OCI-M2 (cell line): ENCODE data around the gene P2RY2.
"Not testable (repeated sequence)": the region's sequence is repeated elsewhere in the genome, so short reads cannot be mapped to it uniquely, and the experiment has no call there.

Experiments
- DNase-seq: peaks from one replicate; lab custom pipeline; 2025; ENCODE audit not compliant: unreplicated experiment; lab: John Stamatoyannopoulos, UW

The P2RY2 gene

DNA sequence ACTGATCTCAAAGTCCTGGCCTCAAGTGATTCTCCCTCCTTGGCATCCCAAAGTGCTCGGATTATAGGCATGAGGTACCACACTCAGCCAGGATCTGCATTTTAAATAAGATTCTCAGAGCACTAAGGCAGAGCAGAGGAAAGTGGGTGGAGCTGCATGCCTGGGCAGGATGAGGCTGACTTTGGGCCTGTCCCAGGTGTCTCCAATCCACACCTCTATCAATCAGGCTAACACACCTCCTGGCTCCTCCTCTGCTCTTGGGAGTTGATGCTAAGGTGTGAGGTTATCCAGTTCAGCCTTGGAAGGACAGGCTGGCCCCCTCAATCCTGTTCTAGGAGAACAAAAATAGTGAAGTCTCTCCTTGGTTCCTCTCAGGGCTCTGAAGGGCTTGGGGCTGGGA is 30.2 kb upstream of the P2RY2 start:
- no peak for DNase-seq

DNA sequence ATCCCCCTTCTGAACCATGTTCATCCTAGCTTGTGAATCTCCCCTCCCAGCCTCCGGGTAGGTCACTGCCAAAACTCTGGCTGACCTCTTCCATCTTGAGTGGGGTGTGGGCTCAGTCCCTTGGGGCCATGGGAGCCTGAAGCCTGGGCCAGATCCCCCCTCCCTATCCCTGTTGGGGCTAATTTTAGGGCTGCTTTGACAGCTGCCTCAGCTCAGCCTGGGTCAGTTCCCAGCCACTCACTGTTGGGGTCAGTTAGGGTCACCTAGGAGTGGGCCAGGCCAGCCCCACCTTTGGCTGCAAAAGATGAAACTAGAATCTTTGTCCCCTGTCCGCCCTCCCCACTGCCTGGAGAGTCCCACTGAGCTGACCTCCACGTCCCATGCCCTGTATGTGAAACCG is 29.8 kb upstream of the P2RY2 start:
- DNase-seq, result no peak

DNA sequence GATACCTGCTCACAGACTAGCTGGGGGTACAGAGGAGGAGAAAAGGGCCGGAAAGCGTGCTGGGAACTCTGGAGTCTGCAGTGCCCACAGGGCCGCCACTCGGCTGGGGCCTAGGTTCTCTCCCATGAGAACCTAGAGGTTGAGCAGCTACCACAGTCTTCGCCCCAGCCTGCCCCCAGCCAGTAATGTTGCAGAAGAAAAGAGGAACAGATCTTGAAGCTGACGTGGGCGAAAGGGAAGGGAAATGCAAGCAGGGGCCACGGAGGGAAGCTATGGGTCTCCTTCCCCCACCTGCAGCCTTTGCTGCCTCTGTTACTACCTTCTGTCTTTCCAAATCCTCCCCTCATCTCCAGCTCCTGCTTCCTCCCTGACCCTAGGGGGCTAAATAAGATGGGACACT is 28.8 kb upstream of the P2RY2 start:
- no peak for DNase-seq

DNA sequence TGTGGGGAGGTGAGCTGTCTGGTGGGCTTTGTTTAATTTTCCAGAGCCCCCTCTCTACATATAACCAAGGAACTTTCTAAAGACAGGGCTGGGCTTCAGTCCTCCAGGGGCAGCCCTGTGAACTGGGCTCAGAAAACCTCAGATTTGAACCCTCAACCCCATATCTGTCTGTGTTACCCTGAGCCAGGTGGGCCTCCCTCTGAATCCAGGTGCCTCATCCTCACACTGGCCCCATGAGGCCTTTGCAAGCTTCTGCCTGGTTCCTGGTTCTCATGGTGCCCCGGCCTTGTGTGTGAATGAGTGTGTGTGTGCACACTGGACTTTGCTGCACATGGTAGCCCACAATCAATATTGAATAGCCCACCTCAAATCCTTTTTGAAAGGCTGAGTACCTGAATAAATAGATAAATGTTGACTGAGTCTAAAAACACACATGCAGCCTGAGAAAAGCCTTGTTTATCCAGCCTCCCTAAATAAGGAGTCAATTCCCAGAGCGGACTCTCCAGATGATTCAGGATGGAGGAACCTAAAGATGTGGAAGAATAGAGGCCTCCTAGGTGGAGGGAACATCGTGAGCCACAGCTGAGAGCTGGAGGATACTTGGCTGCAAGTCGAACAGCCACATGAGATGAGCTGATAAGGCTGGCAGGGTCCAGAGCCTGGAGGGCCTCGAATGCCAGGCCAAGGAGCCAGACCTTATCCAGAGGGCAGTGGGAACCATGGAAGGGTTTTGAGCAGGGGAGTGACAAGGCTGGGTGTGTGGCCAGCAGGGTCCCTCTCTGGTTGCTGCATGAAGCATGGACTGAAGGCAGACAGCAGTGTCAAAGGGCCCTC is 28.1 kb upstream of the P2RY2 start:
- DNase-seq, result no peak

DNA sequence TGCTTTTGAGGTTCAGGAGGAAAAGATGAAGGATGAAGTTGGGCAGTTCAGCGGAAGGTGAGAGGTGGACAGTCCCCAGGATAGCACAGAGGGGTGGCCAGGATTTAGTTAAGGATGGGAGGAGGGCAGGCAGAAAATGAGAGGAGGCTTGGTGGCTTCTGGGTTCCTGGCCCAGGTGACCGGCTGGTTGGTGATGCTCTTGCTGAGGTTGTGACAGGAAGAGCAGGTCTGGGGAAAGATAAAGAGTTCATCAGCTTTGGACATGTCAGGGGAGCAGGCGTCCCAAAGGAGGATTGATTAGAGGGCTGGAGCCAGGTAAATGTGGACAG is 27.6 kb upstream of the P2RY2 start:
- no peak for DNase-seq

DNA sequence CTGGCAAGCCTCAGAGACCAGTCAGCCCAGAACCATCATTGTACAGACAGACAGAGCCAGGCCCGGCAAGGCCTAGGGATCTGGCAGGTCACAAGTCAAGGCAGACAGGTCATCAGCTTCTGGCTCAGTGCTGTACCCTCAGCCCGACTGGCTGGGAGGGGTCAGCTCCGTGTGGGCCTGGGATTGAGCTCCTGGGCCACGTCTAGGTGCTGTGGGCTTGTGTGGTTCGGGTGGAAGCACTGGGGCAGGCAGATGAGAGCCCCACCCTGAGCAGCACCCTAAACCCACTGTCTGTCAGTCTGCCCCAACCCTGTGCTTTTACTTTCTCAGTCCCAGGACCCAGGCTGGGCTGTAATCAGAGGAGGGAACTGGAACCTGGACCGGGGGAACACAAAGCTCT is 26.9 kb upstream of the P2RY2 start:
- DNase-seq, result no peak

DNA sequence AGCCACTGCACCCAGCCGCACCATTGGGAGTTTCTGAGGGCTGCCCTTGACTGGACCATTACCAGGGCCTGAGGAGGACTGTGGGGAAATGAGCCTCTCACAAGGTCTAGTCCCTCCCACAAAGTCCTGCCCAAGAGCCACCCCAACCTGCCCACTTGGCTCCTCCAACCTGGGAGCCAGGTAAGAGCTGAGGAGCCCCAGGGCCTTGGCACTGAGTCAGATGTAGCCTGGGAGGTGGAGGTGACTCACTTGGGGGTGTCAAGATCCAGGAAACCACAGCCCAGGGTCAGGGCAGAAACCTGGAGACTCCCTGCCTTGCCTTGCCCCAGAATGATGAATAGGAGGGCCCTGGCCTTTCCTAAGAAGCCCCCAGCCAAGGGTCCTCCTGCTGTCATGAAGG is 25.8 kb upstream of the P2RY2 start:
- no peak for DNase-seq

DNA sequence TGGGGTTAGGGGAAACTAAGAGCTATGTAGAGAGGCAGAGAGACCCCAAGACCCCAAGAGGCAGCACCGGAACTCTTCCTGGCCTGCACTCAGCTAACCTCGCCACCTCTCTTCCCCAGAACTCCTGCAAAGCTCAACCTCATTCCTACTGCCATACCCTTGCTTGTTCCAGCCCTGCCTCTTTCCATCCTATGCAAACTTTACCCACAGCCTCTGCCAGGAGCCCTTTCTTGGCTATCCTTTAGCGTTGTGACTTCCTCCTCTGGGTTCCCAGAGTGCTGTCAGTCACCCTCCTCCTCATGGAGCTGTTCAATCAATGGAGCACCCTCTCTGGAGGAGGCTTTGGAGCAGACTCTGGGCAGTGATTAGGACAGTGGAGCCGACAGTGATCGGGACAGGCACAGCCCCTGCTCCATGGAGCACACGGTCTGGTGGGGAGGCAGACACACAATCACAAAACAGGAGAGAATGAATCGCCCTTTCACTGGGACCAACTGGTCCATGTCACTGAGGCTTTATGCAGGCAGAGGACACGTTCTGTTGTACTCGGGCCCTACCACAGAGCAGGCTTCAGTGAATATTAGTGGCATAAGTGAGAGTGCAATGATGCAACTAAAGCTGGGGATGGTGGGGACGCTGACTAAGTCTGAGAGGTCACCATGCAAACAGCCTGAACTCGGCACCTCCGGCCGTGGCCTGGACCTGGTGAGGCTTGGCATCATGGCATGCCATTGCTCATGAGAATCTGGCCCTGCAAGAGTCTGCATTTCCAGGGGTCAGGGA is 24.6 kb upstream of the P2RY2 start:
- DNase-seq, result no peak

DNA sequence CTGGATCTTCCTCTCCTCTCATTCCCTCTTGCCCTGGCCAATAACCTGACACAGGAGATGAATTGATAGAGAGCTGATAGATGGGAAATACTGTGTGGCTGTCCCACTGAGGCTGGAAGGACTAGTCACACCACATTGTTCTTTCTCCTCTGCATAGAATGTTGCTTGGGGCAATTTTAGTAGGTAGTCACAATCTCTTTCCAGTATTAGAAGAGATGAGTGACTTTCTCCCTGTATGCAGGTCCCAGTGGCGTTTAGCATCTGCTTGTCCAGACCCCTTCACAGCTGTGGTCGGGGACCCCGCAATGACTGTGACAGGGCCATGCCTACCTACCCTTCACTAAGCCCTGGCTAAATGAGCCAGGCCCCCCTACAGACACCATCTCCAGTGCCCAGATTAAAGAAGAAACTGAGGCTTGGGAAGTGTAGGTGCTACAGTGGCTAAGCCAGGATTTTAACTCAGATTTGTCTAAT is 24.0 kb upstream of the P2RY2 start:
- DNase-seq, result no peak

DNA sequence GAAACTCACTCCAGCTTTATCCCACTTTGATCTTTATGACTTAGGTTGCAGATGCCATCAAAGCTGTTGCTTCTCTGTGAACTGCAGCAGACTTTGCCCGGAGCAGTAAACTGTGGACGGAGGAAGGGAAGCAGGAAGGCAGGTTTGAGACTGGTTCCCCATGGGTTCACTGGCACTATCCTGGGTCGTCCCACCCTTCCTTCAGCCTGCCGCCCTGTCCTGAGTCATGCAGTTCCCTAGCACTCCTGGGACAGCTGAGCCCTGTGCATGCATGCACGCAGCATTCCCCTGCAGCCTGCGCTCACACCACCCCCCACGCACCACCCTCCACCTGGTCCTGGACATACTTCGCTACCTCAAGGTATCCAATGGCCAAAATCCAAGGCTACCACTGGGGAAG is 23.5 kb upstream of the P2RY2 start:
- DNase-seq, result no peak

DNA sequence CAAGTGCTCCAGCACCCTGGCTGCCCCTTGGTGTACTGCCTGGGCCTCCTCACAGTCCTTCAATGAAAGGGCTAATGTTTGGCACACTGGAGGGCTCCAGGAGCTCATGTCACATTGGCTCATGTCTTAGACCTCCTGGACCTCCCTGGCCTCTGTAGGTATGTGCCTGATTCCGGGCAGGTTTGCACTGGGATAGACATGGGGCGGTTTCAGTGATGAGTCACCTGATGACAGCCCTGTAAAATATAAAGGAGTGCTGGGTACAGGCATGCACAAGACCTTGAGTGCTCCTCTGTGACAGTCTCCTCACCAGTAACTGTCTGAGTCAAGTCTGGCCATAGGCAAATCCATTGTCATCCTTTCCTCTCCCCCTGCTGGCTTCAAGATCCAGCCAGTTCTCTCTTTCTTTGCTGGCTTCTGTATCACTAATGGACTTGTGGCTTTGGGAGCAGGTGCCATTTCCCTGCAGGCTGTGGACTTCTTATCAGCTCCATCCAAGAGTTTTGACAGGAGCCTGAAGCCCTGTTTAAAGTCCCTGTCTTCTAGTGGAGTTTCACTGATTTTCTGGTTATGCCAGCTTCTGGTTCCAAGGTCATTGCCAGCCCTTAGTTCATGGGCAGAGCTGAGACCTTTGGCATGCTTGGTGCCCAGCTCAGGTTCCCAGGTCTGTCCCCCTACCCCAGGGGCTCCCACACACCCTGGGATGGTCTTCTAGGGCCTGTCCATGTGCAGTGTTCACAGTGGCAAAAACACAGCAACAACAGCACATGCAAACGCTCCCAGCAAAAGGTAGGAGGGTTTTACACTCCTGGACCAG is 22.7 kb upstream of the P2RY2 start:
- no peak for DNase-seq

DNA sequence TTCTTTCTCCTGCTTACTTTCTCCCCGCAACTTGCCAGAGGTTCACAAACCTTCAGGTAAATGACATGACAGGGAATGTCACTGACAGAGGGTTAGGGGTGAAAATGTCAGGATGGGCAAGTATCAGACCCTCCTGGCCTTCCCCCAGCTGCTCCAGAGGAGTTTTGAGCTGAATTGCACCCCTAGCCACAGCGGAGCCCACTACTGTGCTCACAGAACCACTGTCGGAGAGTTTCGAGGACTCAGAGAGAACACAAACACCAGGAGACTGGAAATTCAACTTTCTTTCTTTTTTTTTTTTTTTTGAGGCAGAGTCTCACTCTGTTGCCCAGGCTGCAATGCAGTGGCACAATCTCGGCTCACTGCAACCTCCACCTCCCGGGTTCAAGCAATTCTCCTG is 21.5 kb upstream of the P2RY2 start:
- no peak for DNase-seq

DNA sequence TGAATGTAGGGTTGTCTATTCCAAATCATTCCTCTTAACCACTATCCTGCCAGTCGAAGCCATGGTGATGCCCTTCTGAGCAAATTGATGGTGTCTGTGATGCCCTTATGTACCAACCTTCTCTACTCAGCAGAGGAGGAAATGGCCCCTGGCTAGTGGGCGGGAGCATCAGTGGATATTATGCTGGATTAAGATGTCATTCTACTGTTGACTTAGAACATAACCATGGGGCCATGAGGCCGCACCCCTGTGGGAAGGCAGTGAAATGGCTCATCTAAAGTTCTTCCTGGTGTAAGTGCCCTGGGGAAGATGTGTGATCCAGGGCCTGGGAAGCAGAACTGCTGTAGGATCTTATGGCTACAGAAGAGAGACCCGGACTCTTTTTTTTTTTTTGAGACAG is 20.7 kb upstream of the P2RY2 start:
- no peak for DNase-seq

DNA sequence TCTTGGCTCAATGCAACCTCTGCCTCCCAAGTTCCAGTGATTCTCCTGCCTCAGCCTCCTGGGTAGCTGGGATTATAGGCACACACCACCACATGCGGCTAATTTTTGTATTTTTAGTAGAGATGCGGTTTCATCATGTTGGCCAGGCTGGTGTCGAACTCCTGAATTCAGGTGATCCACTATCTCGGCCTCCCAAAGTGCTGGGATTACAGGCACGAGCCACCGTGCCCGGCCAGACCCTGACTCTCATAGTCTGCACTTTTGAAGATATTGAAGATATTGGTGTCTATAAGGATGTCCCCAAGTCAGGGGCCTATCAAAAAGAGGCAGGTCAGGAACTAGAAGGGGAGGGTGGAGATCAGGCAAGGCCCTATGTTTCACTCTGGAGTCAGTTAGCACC is 20.3 kb upstream of the P2RY2 start:
- DNase-seq, result not testable (repeated sequence)

DNA sequence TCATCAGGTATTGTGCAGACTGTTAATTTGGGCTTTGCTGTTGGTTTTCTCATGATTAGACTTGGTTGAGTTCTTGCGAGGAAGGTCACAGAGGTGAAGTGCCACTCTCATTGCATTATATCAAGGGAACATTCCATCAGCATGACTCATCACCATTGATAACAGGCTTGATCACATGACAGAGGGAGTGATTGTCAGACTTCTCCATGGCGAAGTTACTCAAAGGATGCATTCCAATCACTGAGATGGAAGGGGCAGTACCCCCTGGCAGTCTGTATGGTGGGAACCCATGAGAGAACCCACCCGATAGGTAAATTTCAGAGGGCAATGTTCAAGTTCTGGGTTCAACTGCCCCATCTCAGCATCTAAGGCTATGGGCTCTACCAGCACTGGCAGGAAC is 19.4 kb upstream of the P2RY2 start:
- DNase-seq, result no peak

DNA sequence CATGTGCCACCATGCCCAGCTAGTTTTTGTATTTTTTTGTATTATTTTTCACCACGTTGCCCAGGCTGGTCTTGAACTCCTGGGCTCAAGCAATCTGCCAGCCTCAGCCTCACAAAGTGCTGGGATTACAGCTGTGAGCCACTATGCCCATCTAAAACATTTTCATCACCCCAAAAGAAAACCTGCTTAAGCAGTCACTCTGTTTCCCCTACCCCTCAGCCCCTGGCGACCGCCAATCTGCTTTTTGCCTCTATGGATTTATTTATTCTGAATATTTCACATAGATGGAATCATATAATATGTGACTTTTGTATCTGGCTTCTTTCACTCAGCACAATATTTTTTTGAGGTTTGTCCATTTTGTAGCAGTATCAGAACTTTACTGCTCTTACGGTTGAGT is 18.6 kb upstream of the P2RY2 start:
- no peak for DNase-seq

DNA sequence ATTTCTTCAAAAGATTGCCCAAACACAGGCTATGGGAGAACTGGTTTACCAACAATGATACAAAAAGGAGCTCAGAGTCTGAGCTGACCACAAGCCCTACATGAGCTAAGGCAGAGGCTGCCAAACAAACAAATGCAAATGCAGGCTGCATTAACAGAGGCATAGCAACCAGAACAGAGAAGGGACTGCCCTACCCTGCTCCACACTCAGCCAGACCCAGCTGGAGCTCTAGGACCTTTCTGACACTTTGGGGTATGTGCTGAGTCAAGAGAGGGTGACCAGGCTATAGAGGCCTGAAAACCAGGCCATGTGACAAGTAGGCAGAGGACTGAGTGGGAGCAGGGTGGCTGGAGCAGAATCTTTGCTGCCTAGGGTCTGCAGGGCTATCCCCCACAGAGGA is 17.8 kb upstream of the P2RY2 start:
- no peak for DNase-seq

DNA sequence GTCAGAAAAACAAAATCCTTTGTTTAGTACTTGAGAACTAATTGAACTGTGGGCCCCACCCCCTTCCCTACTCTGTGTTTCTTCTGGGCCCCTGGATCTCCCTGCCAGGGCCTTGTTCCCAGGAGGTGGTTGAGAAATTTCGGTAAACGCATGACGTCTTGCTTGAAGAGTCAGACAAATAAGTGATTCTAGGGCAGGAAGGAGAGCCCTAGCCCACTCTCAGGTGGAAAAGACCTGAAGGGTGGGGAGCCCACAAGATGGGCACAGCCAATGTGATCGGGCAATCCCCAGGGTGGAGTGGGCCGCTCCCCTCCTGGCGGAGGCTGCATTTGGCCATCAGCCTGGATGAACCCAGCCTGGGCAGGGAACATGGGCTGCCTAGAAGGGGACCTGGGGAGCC is 16.8 kb upstream of the P2RY2 start:
- no peak for DNase-seq

DNA sequence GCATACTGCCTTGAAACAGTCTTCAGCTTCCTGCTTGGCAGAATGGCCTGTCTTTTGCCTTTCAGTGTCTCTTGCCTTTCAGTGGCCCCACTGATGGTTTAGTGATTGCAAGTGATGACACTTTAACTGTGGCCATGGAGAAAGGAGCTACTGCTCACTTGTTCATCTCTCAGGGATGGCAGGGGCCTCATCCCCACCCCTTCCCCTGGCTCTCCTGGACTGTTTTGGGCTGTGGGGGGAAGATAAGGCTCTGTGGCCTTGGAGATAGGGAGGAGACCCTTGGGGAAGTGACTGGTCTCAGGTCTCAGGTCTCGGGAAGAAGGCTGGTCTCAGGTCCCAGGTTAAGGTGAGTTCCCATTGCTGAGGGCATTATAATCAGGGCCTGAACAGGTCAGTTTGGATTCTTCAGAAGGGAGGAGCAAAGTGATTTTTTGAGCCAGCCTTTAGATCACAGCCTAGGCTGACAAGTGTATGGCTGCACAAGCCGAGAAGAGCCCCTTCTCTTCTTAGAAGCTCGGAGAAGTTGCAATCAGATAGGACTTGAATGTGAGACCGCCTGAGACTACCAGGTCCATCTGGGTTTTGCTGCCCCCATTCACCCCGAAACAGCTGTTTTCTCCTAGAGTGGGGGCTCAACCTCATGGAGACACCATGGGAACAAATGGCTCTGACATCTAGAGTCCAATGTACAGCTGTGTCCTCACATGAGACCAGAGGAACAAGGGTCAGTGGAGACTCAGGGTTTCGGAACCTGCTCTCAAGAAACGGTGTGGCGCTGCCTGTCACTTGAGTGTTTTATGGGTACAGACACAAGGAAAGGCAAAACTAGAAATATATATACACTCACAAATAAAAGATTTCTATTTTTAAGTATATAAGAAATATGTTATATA is 15.9 kb upstream of the P2RY2 start:
- DNase-seq, result no peak

DNA sequence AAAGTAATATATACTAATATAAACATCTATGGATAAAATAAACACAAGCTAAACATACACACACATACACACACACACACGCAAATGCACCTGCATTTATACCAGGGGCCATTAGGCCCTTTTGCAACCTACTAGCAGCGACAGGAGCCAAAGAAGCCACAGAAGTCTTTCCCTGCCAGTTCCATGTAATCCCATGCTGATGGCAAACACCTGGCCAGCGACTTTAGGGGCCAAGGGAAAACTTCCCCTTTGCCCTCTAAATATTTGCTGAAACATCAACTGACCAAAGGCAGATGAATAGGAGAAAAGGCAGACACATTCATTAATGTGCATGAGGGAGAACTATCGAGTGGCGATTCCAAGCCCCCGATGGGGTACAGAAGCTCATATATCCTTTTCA is 14.8 kb upstream of the P2RY2 start:
- DNase-seq, result no peak

DNA sequence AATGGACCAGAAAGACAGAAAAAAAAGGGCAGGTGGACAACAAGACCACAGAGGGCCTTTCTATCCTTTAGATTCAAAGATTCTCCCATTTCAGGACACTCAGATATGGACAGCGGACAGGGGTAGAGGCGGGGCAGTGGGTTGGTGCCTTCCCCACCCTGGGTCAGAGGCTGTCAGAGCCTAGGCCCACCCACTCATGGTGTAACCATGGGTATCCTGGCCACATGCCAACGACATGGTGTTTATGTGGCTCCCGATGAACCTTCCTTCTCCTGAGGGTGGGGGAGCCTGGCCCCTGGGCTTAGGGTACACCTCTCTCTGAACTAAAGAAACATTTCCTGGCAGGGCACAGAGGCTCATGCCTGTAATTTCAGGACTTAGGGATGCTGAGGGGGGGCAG is 14.3 kb upstream of the P2RY2 start:
- DNase-seq, result no peak
